KMS-11 (cell line): ENCODE measurements around the gene KIRREL1.

ENCODE experiments used
- H2AFZ ChIP-seq: fragments of 200-600 bp; sonication (generic); 2 replicates; pipeline ENCODE4 v1.6.1; 2016; ENCODE audit warnings: antibody characterized with exemption, mixed run types, low read depth
- H3K27ac ChIP-seq: fragments of 200-600 bp; sonication (generic); 2 replicates; pipeline ENCODE4 v1.6.1; 2016; ENCODE audit warnings: mild to moderate bottlenecking, mixed run types
- H3K27me3 ChIP-seq: fragments of 200-600 bp; sonication (generic); 2 replicates; pipeline ENCODE4 v1.6.1; 2017; ENCODE audit warnings: mild to moderate bottlenecking, low read depth, mixed run types, moderate library complexity; ENCODE audit not compliant: insufficient read depth
- H3K36me3 ChIP-seq: fragments of 200-600 bp; sonication (generic); 2 replicates; pipeline ENCODE4 v1.6.1; 2017; ENCODE audit warnings: mild to moderate bottlenecking, mixed run types; ENCODE audit not compliant: insufficient read depth
- H3K4me1 ChIP-seq: fragments of 200-600 bp; sonication (generic); 2 replicates; pipeline ENCODE4 v1.6.1; 2016; ENCODE audit warnings: mild to moderate bottlenecking, low read depth, mixed run types; ENCODE audit not compliant: poor library complexity, severe bottlenecking
- H3K4me2 ChIP-seq: fragments of 200-600 bp; sonication (generic); 2 replicates; pipeline ENCODE4 v1.7.0; 2016; ENCODE audit warnings: mild to moderate bottlenecking, mixed run types
- H3K4me3 ChIP-seq: fragments of 200-600 bp; sonication (generic); IDR thresholded peaks from 2 replicates; pipeline ENCODE4 v1.6.1; 2017; ENCODE audit warnings: low read depth, low read length, mixed read lengths; ENCODE audit not compliant: insufficient read depth
- H3K79me2 ChIP-seq: fragments of 200-600 bp; sonication (generic); 2 replicates; pipeline ENCODE4 v1.6.1; 2016; ENCODE audit warnings: low read depth, mixed run types; ENCODE audit not compliant: insufficient read depth
- H3K9ac ChIP-seq: fragments of 200-600 bp; sonication (generic); 2 replicates; pipeline ENCODE4 v1.6.1; 2016; ENCODE audit warnings: mild to moderate bottlenecking, mixed run types
- H4K20me1 ChIP-seq: fragments of 200-600 bp; sonication (generic); 2 replicates; pipeline ENCODE4 v1.6.1; 2016; ENCODE audit warnings: mild to moderate bottlenecking, mixed run types; ENCODE audit not compliant: insufficient read depth
- TF ChIP-seq, protein P1 (sequence below): fragments of 200-600 bp; sonication (generic); conservative IDR thresholded peaks from 2 replicates; pipeline ENCODE4 v1.6.1; 2017; ENCODE audit warnings: low read depth, mild to moderate bottlenecking, antibody characterized with exemption, low read length, moderate library complexity, mixed read lengths

Gene KIRREL1

DNA sequence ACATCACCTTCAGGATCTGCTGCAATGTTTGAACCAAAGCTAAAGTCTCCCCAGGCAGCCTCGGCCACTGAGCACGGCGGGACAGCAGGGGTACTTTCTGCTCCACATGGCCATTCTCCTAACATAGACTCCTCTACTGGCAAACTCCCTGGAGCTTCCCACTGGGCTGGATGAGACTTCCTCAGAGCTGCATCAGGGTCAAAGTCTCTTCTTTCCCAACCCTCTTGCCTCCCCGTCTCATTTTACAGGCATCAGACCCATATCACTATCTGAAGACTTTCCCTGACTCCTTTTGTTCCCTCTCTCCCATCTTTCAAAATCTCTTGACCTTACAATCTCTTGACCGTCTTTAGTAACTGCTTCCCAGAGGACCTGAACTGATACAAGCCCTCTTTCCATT is 42.2 kb upstream of the KIRREL1 start:
- Histone ChIP-seq H3K27me3 (no peaks in the 10 kb centered on the region), H3K4me2 (no peak overlapping the region), H3K79me2 (no peaks in the 10 kb centered on the region), H4K20me1 (no peaks in the 10 kb centered on the region), H3K4me1 (no peaks in the 10 kb centered on the region), H3K27ac (no peak overlapping the region), H3K9ac (no peak overlapping the region), H3K4me3 (no peak overlapping the region), H3K36me3 (no peaks in the 10 kb centered on the region), H2AFZ (no peak overlapping the region)
- TF ChIP-seq, protein P1, sequence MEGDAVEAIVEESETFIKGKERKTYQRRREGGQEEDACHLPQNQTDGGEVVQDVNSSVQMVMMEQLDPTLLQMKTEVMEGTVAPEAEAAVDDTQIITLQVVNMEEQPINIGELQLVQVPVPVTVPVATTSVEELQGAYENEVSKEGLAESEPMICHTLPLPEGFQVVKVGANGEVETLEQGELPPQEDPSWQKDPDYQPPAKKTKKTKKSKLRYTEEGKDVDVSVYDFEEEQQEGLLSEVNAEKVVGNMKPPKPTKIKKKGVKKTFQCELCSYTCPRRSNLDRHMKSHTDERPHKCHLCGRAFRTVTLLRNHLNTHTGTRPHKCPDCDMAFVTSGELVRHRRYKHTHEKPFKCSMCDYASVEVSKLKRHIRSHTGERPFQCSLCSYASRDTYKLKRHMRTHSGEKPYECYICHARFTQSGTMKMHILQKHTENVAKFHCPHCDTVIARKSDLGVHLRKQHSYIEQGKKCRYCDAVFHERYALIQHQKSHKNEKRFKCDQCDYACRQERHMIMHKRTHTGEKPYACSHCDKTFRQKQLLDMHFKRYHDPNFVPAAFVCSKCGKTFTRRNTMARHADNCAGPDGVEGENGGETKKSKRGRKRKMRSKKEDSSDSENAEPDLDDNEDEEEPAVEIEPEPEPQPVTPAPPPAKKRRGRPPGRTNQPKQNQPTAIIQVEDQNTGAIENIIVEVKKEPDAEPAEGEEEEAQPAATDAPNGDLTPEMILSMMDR: no peak

DNA sequence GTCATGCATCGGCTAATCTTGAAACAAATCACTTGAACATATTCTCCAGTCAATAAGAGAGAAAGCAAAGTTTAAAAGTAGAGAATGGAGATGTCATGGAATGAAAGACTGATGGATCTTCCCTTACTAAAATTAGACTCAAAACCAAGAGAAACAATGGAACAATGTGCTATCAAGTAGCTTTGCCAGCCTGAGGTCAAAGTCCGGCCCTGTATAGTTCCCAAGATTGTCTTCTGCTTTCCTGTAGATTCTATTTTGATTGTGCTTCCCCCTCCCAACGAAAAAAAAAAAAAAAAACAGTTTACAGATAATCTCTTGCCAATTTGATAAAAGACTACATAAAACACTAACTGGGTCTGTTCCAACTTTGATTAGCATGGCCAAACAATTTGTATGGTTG is 40.8 kb upstream of the KIRREL1 start:
- no peaks in the 10 kb centered on the region for H3K27me3 ChIP-seq
- no peaks in the 10 kb centered on the region for H3K79me2 ChIP-seq
- no peaks in the 10 kb centered on the region for H3K4me1 ChIP-seq
- no peak overlapping the region for H3K27ac ChIP-seq
- no peaks in the 10 kb centered on the region for H3K36me3 ChIP-seq
- H3K9ac ChIP-seq: no peak overlapping the region
- TF ChIP-seq, protein P1: no peak
- no peak overlapping the region for H2AFZ ChIP-seq
- H3K4me2 ChIP-seq: no peak overlapping the region
- no peak overlapping the region for H3K4me3 ChIP-seq
- H4K20me1 ChIP-seq: no peaks in the 10 kb centered on the region

DNA sequence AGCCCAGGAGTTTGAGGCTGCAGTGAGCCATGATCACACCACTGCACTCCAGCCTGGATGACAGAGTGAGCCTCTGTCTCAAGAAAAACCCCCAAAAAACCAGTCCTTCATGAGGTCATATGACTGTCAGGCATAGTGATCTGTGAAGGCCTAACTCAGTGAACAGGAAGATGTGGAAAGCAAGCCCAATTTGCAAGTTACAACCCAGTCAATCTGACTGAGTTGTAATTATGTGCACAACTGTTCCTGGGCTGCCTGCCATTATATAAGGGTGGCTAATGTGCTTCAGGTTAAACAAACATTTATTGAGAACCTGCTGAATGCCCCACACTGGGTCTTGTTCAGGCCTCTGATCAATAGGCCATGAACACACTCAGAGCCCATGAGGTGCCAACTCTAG is 38.2 kb upstream of the KIRREL1 start:
- TF ChIP-seq, protein P1: no peak
- Histone ChIP-seq H3K4me3 (no peak overlapping the region), H3K27me3 (no peaks in the 10 kb centered on the region)

DNA sequence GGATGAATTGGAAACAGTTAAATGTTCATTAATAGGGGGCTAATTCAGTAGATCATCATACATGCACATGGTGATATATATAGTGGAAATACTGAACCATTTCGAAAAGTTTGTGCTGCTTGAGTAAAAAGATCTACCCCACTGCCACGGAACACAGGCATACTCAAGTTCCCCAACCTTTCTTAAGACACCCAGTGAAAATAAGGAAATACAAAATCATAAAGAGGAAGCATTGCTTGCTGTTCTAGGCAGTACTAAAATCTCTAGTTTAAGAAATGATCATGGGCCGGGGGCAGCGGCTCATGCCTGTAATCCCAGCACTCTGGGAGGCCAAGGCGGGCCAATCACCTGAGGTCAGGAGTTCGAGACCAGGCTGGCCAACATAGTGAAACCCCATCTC is 37.6 kb upstream of the KIRREL1 start:
- TF ChIP-seq, protein P1: no peak

More for the DNA sequence above, 38.2 kb upstream of the KIRREL1 start:
- Histone ChIP-seq H3K9ac (no peak overlapping the region), H3K79me2 (no peaks in the 10 kb centered on the region), H3K4me2 (no peak overlapping the region), H3K27ac (no peak overlapping the region), H4K20me1 (no peaks in the 10 kb centered on the region), H2AFZ (no peak overlapping the region), H3K4me1 (no peaks in the 10 kb centered on the region), H3K36me3 (no peaks in the 10 kb centered on the region)

More for the DNA sequence above, 37.6 kb upstream of the KIRREL1 start:
- Histone ChIP-seq H2AFZ (no peak overlapping the region), H3K79me2 (no peaks in the 10 kb centered on the region), H3K9ac (no peak overlapping the region), H3K27me3 (no peaks in the 10 kb centered on the region), H3K36me3 (no peaks in the 10 kb centered on the region), H4K20me1 (no peaks in the 10 kb centered on the region), H3K27ac (no peak overlapping the region), H3K4me1 (no peaks in the 10 kb centered on the region), H3K4me3 (no peak overlapping the region), H3K4me2 (no peak overlapping the region)
